Transverse colon (tissue), 4 donors: ENCODE data around the gene TMSB4X. TPM values are rescaled to one million over a fixed set of nuclear protein-coding genes. Genes with fewer than 3 reads are reported as not detected.

Experiments
- DNase-seq: peaks from one replicate; pipeline ENCODE4 v3.0.0-alpha.2; 2019
- H3K27ac ChIP-seq, 4 donors: fragments of 200-600 bp; sonication (generic); 2 replicates each; pipeline ENCODE4 v1.5.1; 2016 to 2018; ENCODE audit warnings: inconsistent platforms in 4 of 4
- H3K27me3 ChIP-seq: fragments of 200-600 bp; sonication (generic); 2 replicates; pipeline ENCODE4 v1.5.1; 2017; ENCODE audit warnings: inconsistent platforms
- H3K36me3 ChIP-seq, 4 donors: fragments of 200-600 bp; sonication (generic); 2 replicates each; pipeline ENCODE4 v1.5.1; 2017 to 2019; ENCODE audit warnings: inconsistent platforms in 4 of 4
- H3K4me1 ChIP-seq, 4 donors: fragments of 200-600 bp; sonication (generic); 2 replicates each; pipeline ENCODE4 v1.5.1; 2017 to 2020; ENCODE audit warnings: inconsistent platforms in 4 of 4
- H3K4me3 ChIP-seq, 4 donors: fragments of 200-600 bp; sonication (generic); 1 replicate in 1 of 4; 2 replicates in 3 of 4; pipeline versions ENCODE4 v1.5.1 to v1.6.1; 2017 to 2019; ENCODE audit warnings: inconsistent platforms in 4 of 4
- H3K9me3 ChIP-seq, 2 donors: fragments of 200-600 bp; sonication (generic); 2 replicates each; pipeline ENCODE4 v1.5.1; 2017 to 2019; ENCODE audit warnings: inconsistent platforms in 2 of 2
- CTCF ChIP-seq, 5 experiments: fragments of 200-600 bp in 3 of 5; fragments of 450-650 bp in 2 of 5; sonication (generic) in 3 of 5; IDR thresholded peaks; 1 replicate in 2 of 5; 2 replicates in 3 of 5; pipeline ENCODE4 v1.5.1; 2016 to 2017; ENCODE audit warnings: antibody characterized with exemption in 5 of 5, inconsistent platforms in 3 of 5, mild to moderate bottlenecking in 2 of 5, moderate library complexity in 1 of 5
- EP300 ChIP-seq: sonication (generic); formaldehyde crosslinking; IDR thresholded peaks from one replicate; pipeline ENCODE4 v1.6.1; 2017; ENCODE audit warnings: antibody characterized with exemption, low read depth
- POLR2A ChIP-seq: fragments of 450-650 bp; IDR thresholded peaks from one replicate; pipeline ENCODE4 v1.6.1; 2016; ENCODE audit warnings: antibody characterized with exemption, mild to moderate bottlenecking, moderate library complexity
- POLR2AphosphoS5 ChIP-seq, 3 donors: sonication (generic); formaldehyde crosslinking; IDR thresholded peaks; one replicate each; pipeline ENCODE4 v1.6.1; 2016; ENCODE audit warnings: antibody characterized with exemption in 3 of 3
- WGBS, 2 donors: methylation state at CpG; one replicate each; pipeline ENCODE4 v1.1.5; 2018; ENCODE audit warnings: low coverage in 1 of 2; 5-methylcytosine and 5-hydroxymethylcytosine counted together
- in situ Hi-C, 4 donors: fragments of 200-750 bp; cut with MboI; loops; one replicate each; pipeline versions ENCODE4 v1.15.0 to v1.15.1; 2017; ENCODE audit warnings: low sequenced_read_pairs in 3 of 4, low pct_ligation_motif_present in 1 of 4, low pct_unique_long_range_greater_than_20kb in 1 of 4
- intact Hi-C: fragments of 100-400 bp; cut with DNase I; formaldehyde crosslinking; loops from one replicate; pipeline ENCODE4 v1.15.1; 2023; ENCODE audit warnings: low total_unique reads
- total RNA-seq, 4 donors: library from RNA; depleted of rRNA; stranded (reverse); fragments of >200 nt; gene quantifications; one replicate each; pipeline ENCODE4 v1.1.0, GENCODE V29; 2016

Gene TMSB4X
- total RNA-seq, 4 donors from 2014 or later, result 680 to 4,578 (median 2,996) TPM

GRCh38 chrX:12991575-12991974 lies 16.7 kb downstream of the TMSB4X start:
- 80 to 93% methylated on average over 1 to 3 of the region's 3 CpGs for WGBS, 2 donors
- no peak for TF ChIP-seq EP300
- no peak for TF ChIP-seq CTCF (IDR thresholded peaks at IDR 0.05)
- no peak for TF ChIP-seq POLR2A
- no peak for TF ChIP-seq POLR2AphosphoS5 (IDR thresholded peaks at IDR 0.05)
- intact Hi-C loops, result no loop called here
- no peaks in the 10 kb centered on the region for H3K9me3 ChIP-seq
- in situ Hi-C loops, result loop anchor here in 2 of 4 donors (25.0 kb wide), 2 partner anchors 96 to 271 kb away; no protein-coding TSS in a partner anchor
- no peaks in the 10 kb centered on the region for H3K27me3 ChIP-seq
- no peak for DNase-seq
- no peak overlapping the region for H3K27ac ChIP-seq
- peaks cover 0 to 23% (median 4%) of the 10 kb centered on the region in 4 donors for H3K4me1 ChIP-seq
- no peaks in the 10 kb centered on the region for H3K36me3 ChIP-seq
- no peak overlapping the region for H3K4me3 ChIP-seq

- no peaks in the 10 kb centered on the region for H3K9me3 ChIP-seq
- intact Hi-C loops, result no loop called here
- H3K36me3 ChIP-seq, result no peaks in the 10 kb centered on the region
- TF ChIP-seq EP300, result no peak
- no peak for TF ChIP-seq POLR2AphosphoS5 (IDR thresholded peaks at IDR 0.05)
- no peak for TF ChIP-seq POLR2A
- no peak for TF ChIP-seq CTCF (IDR thresholded peaks at IDR 0.05)
- no peaks in the 10 kb centered on the region for H3K27me3 ChIP-seq
- peaks cover 0 to 25% (median 6%) of the 10 kb centered on the region in 4 donors for H3K4me1 ChIP-seq
- no peak overlapping the region for H3K4me3 ChIP-seq
- no peak for DNase-seq
- WGBS, 2 donors, result 74 to 76% methylated on average over 4 of the region's 4 CpGs
- in situ Hi-C loops, result loop anchor here in 2 of 4 donors (25.0 kb wide), 2 partner anchors 95 to 270 kb away; no protein-coding TSS in a partner anchor
- H3K27ac ChIP-seq, result peak overlapping the region in 1 of 4 donors; percentile 59
Observed at GRCh38 chrX:12992544-12993118, 17.7 kb downstream of the TMSB4X start.

- TF ChIP-seq CTCF (IDR thresholded peaks at IDR 0.05), result peak in 1 of 5 experiments; percentile 24
- no peak for TF ChIP-seq POLR2AphosphoS5 (IDR thresholded peaks at IDR 0.05)
- TF ChIP-seq EP300, result no peak
- H3K4me1 ChIP-seq, result peaks cover 0 to 29% (median 14%) of the 10 kb centered on the region in 4 donors
- no peak for DNase-seq
- no peak overlapping the region for H3K4me3 ChIP-seq
- 36 to 89% methylated on average over 1 of the region's 1 CpG for WGBS, 2 donors
- in situ Hi-C loops (loop anchor here in 2 of 4 donors (25.0 kb wide), 2 partner anchors 93 to 268 kb away; no protein-coding TSS in a partner anchor), intact Hi-C loops (no loop called here)
- H3K27ac ChIP-seq, result peak overlapping the region; percentile 26 to 68 (median 63)
- H3K9me3 ChIP-seq, result no peaks in the 10 kb centered on the region
- no peaks in the 10 kb centered on the region for H3K36me3 ChIP-seq
- H3K27me3 ChIP-seq, result no peaks in the 10 kb centered on the region
Observed at GRCh38 chrX:12993826-12994225, 18.9 kb downstream of the TMSB4X start.

GRCh38 chrX:12994321-12994720 lies 19.4 kb downstream of the TMSB4X start:
- H3K9me3 ChIP-seq, result no peaks in the 10 kb centered on the region
- in situ Hi-C loops (loop anchor here in 2 of 4 donors (25.0 kb wide), 2 partner anchors 93 to 268 kb away; no protein-coding TSS in a partner anchor), intact Hi-C loops (no loop called here)
- H3K4me3 ChIP-seq, result no peak overlapping the region
- peak overlapping the region; percentile 26 to 68 (median 63) for H3K27ac ChIP-seq
- WGBS, 2 donors, result 50 to 51% methylated on average over 2 to 4 of the region's 4 CpGs
- no peaks in the 10 kb centered on the region for H3K27me3 ChIP-seq
- H3K4me1 ChIP-seq, result peaks cover 0 to 32% (median 12%) of the 10 kb centered on the region in 4 donors
- TF ChIP-seq POLR2AphosphoS5 (IDR thresholded peaks at IDR 0.05) (no peak), EP300 (no peak), POLR2A (no peak), CTCF (IDR thresholded peaks at IDR 0.05) (no peak)
- no peak for DNase-seq
- no peaks in the 10 kb centered on the region for H3K36me3 ChIP-seq
